Renal cortical epithelial cell (primary cell): Measurements from ENCODE around the gene PRADC1. TPM values are rescaled to one million over a fixed set of nuclear protein-coding genes. Genes with fewer than 3 reads are reported as not detected.
"Not testable (repeated sequence)": the region's sequence is repeated elsewhere in the genome, so short reads cannot be mapped to it uniquely, and the experiment has no call there.

Source experiments
- DNase-seq: peaks from one replicate; pipeline ENCODE4 v3.0.0-alpha.2; 2011; ENCODE audit warnings: low read depth
- total RNA-seq: library from RNA; depleted of rRNA; stranded (reverse); fragments of >200 nt; gene quantifications from 2 replicates; pipeline ENCODE4 v1.2.3, GENCODE V29; 2014

The PRADC1 gene
- 5.8 and 13.7 TPM in 2 replicates for total RNA-seq

DNA sequence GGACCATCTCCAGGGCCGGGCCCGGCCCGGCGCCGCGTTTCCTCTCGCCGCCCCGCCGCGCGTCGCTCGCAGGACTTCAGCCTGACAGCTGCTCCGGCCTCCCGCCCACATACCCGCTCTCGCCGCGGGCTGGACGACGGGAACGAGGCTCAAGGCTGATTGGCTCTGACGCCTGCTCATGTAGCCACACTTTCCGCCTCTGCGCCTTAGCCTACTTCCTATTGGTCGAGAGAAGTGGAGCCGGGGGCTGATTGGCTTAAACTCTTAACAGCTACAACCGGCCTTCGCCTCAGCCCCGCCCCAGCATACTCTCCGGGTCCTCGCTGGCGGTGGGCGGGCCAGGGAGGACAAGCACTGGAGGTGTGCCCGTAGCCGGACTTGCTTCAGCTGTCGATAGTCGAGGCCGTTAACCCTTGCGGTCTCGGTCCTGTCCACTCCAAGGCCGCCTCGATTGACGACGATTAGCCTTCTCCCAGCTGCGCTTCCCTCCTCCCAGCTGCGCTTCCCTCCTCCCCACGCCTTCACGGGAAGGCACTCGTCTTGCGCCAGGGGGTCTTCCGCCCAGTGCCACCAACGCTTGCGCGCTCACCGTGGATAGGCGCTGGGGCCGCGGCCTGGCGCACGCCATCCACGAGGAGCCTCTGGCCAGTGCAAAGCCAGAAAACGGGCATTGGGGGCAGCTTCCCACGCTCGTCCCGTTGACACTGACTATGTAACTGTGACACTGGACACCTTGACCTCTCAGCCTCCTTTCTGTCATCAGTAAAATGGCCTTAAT, at the start of gene PRADC1:
TSS of gene PRADC1 (minus strand) at position 86 of the 778 bp plus-strand sequence. CDS start at position 7, 79 bp downstream.
- peak; percentile 99 for DNase-seq

DNA sequence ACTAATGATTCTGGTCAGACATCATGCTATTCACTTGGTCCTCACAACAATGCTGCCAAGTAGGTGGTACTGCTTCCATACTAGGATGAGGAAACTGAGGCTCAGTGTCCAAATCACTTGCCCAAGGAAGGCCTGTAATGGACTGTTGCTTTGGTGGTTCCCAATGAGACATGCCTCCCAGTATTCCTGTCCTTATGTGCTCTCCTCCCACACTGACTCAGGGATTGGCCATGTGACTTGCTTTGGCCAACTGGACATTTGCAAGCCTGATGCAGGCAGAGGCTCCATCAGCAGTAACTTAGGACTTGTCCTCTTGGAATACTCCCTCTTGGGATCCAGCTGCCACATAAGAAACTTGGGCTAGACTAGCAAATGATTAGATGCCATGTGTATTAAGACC, 48.2 kb upstream of the PRADC1 start:
- peak; percentile 15 for DNase-seq

DNA sequence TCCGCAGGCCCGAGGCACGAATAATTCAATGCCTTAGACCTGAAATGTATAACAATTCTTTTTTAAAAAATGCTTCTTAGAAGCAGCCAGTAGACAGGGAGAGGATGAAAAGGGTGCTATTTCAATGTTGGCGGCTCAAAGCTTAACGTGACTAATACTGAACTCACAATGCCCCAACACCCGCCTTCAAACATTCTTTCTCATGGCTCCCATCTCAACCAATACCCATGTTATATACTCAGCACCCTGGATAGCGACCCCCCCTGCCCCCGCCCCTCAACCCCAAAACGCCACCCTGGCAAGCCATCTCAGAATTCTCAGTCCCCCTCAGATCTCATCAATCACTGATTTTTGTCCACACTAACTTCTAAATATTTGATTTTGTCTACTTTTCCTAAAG, 46.8 kb upstream of the PRADC1 start:
- DNase-seq = no peak

DNA sequence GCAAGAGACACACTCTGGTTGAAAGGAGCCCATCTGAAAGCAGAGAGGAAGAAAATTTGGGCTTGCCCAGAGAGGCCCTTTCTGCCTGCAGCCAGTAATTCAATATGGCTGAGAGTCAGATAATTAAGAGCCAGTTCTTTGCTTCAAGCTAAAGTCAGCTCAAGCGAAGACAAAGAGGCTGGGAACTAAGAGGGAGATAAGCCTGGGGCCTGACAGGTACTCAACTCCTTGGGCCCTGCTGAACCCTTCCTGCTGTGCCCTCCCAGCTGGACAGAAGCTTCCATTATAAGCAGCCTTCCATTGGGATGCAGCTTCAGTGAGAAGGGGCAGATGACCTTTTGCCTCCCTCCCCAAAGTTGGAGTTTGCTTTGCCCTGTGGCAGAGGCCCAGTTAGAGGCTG, 39.2 kb upstream of the PRADC1 start:
- no peak for DNase-seq

DNA sequence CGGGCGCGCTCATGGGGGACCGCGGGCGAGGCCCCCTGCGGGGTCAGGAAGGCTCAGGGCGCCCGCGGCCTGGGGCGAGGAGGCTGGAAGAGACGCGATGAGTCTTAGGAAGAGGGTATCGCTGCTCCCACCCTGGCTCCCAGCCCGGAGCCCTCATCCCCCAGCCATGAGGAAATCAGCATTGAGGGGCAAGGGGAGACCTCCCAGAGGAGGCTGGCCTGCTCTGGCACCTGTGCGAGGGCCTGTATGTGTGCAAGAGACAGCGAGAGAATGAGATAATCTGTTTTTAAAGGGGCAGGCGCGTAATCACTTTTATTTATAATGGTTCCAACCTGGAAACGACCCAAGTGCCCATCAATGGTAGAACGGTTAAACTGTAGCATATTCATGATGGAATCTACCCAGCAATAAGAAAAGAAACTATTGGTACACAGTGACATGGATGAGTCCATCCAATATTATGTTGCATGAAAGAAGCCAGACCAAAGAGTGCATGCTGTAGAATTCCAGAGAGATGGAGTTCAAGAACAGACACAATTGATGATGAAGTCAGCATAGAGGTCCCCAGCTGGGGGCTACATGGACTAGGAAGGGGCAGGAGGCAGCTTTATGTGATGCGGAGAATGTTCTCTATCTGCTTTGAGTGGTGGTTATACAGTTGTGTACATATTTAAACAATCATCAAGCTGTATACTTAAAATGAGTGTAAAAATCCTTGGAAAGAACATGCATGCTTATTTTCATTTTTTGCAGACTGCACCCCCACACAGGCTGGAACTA, 36.8 kb upstream of the PRADC1 start:
- no peak for DNase-seq

DNA sequence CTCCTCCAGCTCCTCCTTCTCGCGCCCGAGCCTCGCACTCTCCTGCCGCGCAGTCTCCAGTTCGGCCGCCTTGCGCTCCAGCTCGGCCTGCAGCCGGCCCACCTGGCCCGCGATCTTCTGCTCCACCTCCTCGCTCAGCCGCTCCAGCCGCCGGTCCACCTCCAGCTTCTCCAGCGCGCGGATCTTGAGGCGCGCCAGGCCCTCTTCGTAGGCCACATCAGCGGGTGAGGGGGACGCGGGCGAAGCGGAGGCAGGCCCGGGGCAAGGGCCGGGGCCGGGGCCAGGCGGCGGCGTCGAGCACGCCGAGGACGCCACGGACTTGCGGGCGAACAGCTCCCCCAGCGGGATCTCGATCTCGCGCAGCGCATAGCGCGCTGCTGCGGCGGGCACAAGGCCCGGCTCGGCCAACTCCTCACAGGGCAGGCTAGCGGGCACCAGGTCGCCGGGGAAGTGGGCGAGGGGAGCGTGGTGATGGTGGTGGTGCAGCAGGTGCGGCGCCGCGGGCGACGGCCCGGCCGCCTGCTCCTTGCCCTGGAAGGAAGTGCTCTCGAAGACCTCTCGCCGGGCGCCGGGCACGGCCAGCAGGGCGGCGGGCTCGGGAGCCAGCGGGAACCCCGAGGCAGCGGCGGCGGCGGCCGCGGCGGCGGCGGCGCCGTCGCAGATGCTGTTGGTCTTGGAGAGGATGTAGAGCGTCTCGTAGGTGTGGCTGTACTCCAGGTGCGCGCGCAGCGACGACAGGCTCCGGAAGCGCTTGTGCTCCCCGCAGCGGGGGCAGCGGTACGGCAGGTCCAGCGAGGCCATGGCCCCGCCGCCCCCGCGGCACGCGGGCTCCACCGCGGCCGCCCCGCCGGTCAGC, 36.0 kb upstream of the PRADC1 start:
- DNase-seq = peak; percentile 23

DNA sequence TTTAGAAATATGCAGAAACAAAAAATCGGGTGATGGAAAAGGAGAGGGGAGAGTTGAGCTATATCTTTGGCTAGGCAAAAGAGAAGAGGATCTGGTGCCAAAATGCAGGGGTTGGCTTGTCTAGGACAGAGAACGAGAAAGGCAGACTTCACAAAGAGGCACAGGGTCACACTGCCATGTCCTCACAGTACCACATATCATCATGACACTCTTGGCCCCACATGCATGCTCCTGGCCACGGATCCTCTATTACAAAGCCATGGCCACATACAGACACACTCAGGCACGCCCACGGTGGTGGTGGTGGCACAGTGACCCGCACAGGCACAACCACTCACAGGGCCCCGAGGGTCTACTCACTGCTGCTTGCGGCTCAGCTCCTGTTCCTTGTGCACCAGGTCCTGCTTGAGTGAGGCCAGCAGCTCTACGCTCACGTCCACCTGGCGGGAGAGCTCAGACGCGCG, 35.4 kb upstream of the PRADC1 start:
- no peak for DNase-seq

DNA sequence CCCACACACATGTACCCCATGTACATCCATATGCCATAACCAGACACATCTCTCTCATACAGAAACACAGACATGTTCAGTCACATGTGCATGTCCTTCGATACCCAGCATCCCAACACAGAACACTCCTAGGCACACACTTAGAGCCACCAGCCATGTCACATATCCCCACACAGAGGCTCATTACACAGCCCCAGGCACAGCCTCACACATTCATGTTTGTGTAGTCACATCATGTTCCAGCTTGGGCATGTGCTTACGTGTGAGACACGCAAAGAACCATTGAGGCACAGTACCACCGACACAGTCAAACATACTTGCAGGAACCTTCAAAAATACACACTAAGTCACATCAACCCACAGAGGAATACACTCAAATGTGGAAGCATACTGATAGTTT, 34.0 kb upstream of the PRADC1 start:
- DNase-seq = no peak

DNA sequence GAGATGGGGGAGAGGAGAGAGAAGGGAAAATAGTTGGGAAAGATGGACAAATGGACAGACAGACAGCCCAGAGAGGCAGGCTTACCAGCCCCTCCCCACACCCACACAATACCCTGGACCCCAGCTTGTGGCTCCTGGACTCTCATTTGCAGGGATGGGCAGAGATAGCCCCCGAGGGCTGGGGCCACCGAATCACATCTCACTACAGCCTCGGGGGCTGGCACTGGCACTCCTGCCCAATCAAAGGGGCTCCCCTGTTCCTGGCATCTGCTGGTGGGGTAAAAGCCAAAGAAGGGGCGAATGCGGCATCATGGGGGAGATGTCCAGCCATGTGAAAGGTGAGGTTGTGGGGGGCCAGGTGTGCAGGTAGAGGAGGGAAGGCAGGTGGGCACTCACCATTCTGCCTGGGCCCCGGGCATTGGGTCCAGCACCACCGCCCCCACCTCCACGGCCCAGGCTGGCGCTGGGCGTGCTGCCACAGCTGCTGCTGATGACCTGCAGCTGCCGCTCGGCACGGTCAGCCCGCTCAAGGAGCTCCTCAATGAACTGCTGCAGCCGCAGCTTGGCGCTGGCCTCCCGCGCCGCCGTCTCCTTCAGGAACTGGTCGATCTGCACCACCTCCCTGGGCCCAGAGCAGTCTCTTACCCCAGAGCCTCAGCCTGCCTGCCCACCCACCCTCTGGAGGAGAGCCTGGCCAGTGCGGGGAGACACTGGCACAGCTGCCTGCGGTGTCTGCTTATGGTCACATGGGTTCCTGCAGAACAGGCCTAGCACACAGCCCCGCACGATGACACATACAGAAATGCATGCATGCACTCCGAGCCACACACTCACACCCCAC, 33.2 kb upstream of the PRADC1 start:
- DNase-seq = no peak

DNA sequence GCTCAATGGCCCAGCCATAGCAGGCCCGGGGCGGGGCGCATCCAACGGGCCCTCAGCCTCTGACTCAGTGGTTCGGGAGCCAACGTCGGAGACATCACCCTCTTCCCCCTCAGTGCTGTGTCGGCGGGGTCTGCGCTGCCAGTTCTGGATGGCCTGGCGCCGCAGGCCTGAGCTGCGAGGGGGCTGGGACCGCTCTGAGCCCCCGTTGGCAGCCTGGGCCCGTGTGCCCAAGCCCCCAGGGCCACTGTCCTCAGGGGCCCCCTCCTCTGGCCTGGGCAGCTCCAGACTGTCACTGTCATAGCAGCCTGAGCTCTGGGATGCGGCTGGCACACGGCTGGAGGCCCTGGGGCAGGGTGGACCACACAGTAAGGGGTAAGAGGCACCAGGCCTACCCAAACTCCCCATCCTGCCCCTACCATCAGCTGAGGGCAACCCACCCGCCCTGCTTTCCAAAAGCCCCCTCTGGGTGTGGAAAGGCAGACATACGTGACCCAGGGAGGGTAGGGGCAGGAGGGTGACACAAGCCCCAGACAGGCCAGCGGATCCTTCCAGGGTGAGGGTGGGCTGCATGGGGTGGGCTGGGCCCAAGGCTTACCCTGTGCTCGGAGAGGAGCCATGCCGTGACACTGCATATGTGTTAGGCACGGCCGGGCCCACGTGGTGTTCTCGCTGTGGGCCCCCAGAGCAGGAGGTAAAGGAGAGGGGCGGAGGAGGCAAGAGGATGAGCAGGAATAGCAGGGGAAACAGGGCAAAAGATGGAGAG, 32.4 kb upstream of the PRADC1 start:
- DNase-seq = no peak

DNA sequence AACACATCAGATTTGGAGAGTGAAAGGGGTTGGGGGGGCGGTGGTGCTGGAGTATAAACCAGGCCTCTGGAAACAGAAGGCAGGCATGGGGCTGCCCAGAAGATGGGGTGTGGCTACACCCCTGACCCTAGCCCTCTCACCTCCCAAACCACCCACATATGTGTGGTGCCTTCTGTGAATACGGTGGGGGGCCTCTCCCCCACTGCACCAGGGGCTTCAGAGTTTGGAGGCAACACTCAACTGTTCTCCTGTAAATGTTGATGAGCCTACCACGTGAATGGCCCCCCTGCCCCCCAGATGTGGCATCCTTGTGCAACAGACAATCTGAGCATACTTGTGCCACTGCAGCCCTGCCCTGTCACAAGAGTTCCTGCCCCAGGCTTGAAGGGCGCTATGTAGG, 31.7 kb upstream of the PRADC1 start:
- DNase-seq = no peak

DNA sequence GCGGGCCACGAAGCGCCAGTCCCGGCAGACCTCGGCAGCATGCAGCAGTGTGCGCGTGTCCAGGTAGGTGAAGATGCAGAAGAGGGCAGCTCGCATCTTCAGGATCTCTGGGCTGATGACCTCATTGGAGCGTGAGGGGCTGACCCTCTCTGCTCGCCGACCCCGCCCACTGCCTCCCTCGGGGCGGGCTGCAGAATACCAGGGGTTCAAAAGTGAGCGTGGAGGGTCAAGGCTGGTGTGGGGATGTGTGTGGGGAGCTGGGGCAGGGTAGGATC, 31.2 kb upstream of the PRADC1 start:
- DNase-seq = no peak

DNA sequence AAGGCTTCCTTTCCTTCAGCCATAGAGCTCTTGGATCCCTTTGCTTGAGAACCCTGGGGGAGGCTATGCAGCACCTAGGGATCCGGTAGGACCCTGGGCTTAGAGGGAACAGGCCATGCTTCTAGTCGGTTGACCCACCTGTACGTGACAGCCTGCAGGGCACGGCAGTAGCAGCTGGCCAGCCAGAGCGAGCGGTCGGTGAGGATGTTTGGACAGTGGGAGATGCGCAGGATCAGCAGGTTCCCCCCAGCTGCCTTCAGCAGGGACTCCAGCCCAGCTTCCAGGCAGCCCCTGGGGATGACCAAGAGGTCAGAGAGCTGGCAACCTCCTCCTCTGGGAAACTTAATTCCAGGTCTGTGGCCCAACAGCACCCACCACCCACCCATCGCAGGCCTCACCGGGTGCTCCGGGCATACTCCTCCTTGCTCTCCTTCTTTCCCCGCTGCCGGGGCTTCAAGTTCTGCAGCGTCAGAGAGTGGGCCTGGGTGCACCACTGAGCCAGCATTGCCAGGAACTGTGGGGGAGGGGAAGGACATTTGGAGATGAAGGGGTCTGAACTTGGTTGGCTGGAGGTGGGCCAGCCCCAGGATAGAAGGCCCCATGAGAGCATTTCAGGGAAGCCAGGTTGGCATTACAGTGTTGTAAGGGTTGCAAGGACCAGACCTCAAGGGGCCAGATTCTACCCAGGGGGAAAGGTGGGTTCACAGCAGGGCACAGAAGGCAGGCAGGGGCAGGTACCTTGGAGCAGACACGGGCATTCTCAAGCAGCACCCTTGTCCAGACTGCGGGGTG, 30.7 kb upstream of the PRADC1 start:
- no peak for DNase-seq

DNA sequence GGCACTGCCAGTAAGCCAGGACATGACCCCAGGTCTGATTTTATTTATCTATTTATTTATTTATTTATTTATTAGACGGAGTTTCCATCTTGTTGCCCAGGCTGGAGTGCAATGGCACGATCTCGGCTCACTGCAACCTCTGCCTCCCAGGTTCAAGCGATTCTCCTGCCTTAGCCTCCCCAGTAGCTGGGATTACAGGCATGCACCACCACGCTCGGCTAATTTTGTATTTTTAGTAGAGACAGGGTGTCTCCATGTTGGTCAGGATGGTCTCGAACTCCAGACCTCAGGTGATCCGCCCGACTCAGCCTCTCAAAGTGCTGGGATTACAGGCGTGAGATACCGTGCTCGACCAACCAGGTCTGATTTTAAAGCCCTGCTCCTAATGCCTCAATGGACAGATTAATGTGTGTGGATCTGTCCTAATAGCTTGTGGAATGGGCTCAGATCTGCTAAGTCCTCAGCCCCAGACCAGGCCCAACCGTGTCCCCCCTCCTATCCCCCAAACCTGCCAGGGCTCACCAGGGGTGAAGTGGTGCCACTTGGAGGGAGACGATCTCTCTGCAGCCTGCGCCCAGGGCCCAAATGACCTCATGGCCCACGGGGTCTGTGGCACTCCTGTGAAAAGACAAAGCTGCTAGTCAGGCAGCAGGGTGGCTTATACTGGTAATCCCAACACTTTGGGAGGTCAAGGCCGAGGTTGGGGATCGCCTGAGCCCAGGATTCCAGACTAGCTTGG, 29.8 kb upstream of the PRADC1 start:
- not testable (repeated sequence) for DNase-seq

DNA sequence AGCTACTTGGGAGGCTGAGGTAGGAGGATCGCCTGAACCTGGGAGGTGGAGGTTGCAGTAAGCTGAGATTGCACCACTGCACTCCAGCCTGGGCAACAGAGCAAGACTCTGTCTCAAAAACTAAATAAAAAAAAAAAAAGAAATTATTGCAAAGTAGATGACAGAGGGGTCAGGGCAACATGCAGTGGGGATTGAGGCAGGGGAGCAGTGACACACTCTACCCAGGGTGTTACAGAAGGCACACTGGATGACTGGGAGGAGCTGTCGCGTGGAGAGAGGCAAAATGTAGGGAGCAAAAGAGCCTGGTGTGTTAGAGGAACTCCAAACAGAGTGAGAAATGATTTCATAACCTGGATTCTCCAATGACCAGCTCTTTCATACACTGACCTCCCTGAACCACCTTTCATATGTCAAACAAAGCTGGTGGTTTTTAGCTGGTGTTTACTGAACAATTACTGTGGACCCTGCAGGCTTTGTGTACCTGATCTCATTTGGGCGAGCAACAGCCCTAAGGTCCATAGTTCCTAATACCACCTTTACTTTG, 29.1 kb upstream of the PRADC1 start:
- no peak for DNase-seq

DNA sequence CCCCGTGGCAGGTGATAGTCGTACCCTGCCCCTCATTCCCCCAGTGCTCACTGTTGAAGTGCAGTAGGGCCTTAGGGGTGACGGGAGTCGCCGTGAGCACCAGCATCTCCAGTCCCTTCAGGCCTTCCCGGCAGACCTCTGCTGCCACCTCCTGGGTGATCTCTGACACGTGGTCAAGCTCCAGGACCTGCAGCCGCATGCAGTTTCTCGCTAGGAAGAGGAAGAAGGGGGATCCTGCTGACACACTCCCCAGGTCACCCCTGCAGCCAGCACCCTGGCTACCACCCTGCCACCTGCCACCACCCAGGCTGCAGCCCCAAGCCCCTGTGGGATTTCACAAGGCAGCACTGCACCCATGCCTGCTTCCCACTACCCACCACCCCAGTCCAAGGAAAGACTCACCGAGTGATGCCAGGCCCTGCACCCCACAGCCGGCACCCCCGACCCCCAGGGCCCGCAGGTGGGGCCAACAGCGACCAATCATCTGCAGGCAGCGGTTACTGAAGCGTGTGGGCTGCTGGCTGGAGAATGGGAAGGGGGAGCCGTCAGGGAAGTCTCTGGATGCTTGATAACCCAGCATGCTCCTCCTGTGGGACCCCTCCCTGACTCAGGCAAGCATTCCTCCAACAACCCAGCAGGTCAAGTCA, 27.4 kb upstream of the PRADC1 start:
- peak; percentile 44 for DNase-seq

DNA sequence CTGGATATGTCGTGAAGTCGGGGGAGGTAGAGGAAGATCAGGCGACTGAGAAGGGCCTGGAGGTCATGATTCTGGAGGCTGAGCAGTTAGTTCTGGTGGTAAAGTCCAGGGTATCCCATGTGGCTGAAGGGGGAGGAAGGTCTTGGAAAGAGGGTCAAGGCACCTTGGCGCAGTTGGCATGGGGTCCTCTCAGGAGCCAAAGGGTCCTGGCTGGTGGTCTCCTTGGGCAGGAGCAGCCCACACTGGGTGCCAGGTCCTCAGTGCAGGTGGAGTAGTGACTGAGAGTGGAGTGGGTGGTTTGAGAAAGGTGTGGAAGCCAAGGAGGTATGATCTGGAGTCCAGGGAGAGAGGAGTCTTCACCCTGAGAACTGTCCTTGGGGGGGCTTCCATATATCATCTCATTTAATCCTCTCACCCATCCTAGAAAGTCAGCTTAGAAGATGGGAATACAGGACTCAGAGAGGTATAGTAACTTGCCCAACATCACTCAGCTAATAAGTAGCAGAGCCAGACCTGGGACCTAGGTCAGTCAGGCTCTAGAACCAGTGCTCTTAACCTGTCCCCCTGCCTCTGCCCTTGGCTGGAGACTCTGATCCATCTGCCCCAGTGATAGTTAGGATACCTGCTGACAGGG, 26.8 kb upstream of the PRADC1 start:
- no peak for DNase-seq

DNA sequence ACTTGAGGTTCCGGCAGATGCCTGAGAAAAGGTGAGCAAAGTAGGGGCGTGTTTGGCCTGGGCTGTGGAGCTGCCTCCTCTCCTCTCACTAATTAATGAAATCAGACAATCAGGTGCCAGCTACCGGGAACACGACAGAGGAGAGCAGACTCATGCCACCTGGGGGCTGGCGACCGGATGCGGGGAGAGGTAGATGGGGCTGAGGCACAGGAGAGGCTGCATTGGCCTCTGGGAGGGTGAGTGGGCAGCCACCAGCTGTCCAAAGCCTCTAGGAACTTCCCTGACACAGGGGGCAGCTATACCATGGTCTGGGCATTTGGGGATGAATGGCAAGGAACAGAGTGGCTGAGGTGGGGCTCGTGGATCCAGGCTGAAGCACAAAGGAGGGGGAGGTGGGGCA, 26.2 kb upstream of the PRADC1 start:
- DNase-seq = no peak
